Memory B cell (primary cell): Measurements from ENCODE around the gene FARSB.
A peak's percentile ranks its signal among the peaks of the same experiment; 100 is the strongest.
"Not testable (repeated sequence)": the region's sequence is repeated elsewhere in the genome, so short reads cannot be mapped to it uniquely, and the experiment has no call there.

Experiments
- ATAC-seq: fragments of 150-1000 bp; cut with Tn5 transposase; 2 replicates; pipeline ENCODE4 v1.10.0; 2021; ENCODE audit warnings: low read depth, mild to moderate bottlenecking, moderate library complexity
- DNase-seq, 2 donors: peaks; one replicate each; pipeline ENCODE4 v3.0.0; 2022; ENCODE audit warnings: low spot score in 2 of 2
- H3K27ac Mint-ChIP-seq: one replicate; pipeline ENCODE4 v1.8.0; 2022; ENCODE audit warnings: mild to moderate bottlenecking, moderate library complexity, mixed read lengths
- H3K27me3 Mint-ChIP-seq: one replicate; pipeline ENCODE4 v1.8.0; 2022; ENCODE audit warnings: mixed read lengths
- H3K36me3 Mint-ChIP-seq: one replicate; pipeline ENCODE4 v1.8.0; 2022; ENCODE audit warnings: mild to moderate bottlenecking, mixed read lengths
- H3K4me1 Mint-ChIP-seq: one replicate; pipeline ENCODE4 v1.8.0; 2022; ENCODE audit warnings: mixed read lengths
- H3K4me3 Mint-ChIP-seq: one replicate; pipeline ENCODE4 v1.8.0; 2022; ENCODE audit warnings: mild to moderate bottlenecking, moderate library complexity, mixed read lengths
- H3K9me3 Mint-ChIP-seq: one replicate; pipeline ENCODE4 v1.8.0; 2022; ENCODE audit warnings: mixed read lengths

FARSB gene

GRCh38 chr2:222608081-222608480 lies 47.8 kb downstream of the FARSB start:
- DNase-seq (no peak), ATAC-seq (no peak)
- Mint-ChIP-seq H3K27ac (no peak overlapping the region), H3K4me3 (no peak overlapping the region), H3K27me3 (no peaks in the 10 kb centered on the region), H3K4me1 (no peaks in the 10 kb centered on the region), H3K36me3 (peaks cover 10% of the 10 kb centered on the region), H3K9me3 (no peaks in the 10 kb centered on the region)

GRCh38 chr2:222606306-222606705 lies 49.6 kb downstream of the FARSB start:
- Mint-ChIP-seq H3K27ac (no peak overlapping the region), H3K36me3 (peaks cover 10% of the 10 kb centered on the region), H3K9me3 (no peaks in the 10 kb centered on the region), H3K27me3 (no peaks in the 10 kb centered on the region), H3K4me1 (no peaks in the 10 kb centered on the region), H3K4me3 (no peak overlapping the region)
- ATAC-seq (no peak), DNase-seq (no peak)

GRCh38 chr2:222604749-222605515 lies 51.0 kb downstream of the FARSB start:
- H3K36me3 Mint-ChIP-seq, result peaks cover 12% of the 10 kb centered on the region
- no peak for ATAC-seq
- H3K9me3 Mint-ChIP-seq, result no peaks in the 10 kb centered on the region
- no peak overlapping the region for H3K27ac Mint-ChIP-seq
- no peak overlapping the region for H3K4me3 Mint-ChIP-seq
- DNase-seq, result no peak
- no peaks in the 10 kb centered on the region for H3K4me1 Mint-ChIP-seq
- no peaks in the 10 kb centered on the region for H3K27me3 Mint-ChIP-seq

GRCh38 chr2:222603501-222603900 lies 52.4 kb downstream of the FARSB start:
- Mint-ChIP-seq H3K4me1 (no peaks in the 10 kb centered on the region), H3K36me3 (peaks cover 18% of the 10 kb centered on the region), H3K9me3 (no peaks in the 10 kb centered on the region), H3K27ac (no peak overlapping the region), H3K27me3 (no peaks in the 10 kb centered on the region), H3K4me3 (no peak overlapping the region)
- ATAC-seq, result no peak
- DNase-seq, result no peak

- Mint-ChIP-seq H3K4me3 (no peak overlapping the region), H3K27ac (no peak overlapping the region), H3K9me3 (no peaks in the 10 kb centered on the region), H3K4me1 (no peaks in the 10 kb centered on the region), H3K27me3 (no peaks in the 10 kb centered on the region), H3K36me3 (peaks cover 34% of the 10 kb centered on the region)
- ATAC-seq, result no peak
- DNase-seq, result no peak
These were observed 57.3 kb downstream of the FARSB start for GRCh38 chr2:222598611-222599010.

- Mint-ChIP-seq H3K27ac (peak overlapping the region; percentile 41), H3K27me3 (no peaks in the 10 kb centered on the region), H3K36me3 (peaks cover 36% of the 10 kb centered on the region), H3K4me3 (no peak overlapping the region), H3K9me3 (no peaks in the 10 kb centered on the region), H3K4me1 (no peaks in the 10 kb centered on the region)
- DNase-seq (no peak), ATAC-seq (no peak)
These were observed 60.3 kb downstream of the FARSB start for GRCh38 chr2:222595581-222595980.

GRCh38 chr2:222594679-222595078 lies 61.2 kb downstream of the FARSB start:
- H3K36me3 Mint-ChIP-seq, result peaks cover 36% of the 10 kb centered on the region
- no peak overlapping the region for H3K27ac Mint-ChIP-seq
- H3K4me1 Mint-ChIP-seq, result no peaks in the 10 kb centered on the region
- DNase-seq, result no peak
- no peak for ATAC-seq
- H3K4me3 Mint-ChIP-seq, result no peak overlapping the region
- no peaks in the 10 kb centered on the region for H3K9me3 Mint-ChIP-seq
- H3K27me3 Mint-ChIP-seq, result no peaks in the 10 kb centered on the region

- Mint-ChIP-seq H3K27me3 (no peaks in the 10 kb centered on the region), H3K27ac (no peak overlapping the region), H3K4me3 (no peak overlapping the region), H3K36me3 (peaks cover 34% of the 10 kb centered on the region), H3K9me3 (no peaks in the 10 kb centered on the region), H3K4me1 (peaks cover 3% of the 10 kb centered on the region)
- DNase-seq (no peak), ATAC-seq (no peak)
These were observed 63.7 kb downstream of the FARSB start for GRCh38 chr2:222592176-222592575.

- peaks cover 38% of the 10 kb centered on the region for H3K36me3 Mint-ChIP-seq
- DNase-seq (no peak), ATAC-seq (no peak)
- H3K4me1 Mint-ChIP-seq, result peaks cover 6% of the 10 kb centered on the region
- no peak overlapping the region for H3K4me3 Mint-ChIP-seq
- no peaks in the 10 kb centered on the region for H3K27me3 Mint-ChIP-seq
- no peak overlapping the region for H3K27ac Mint-ChIP-seq
- H3K9me3 Mint-ChIP-seq, result no peaks in the 10 kb centered on the region
These were observed 64.2 kb downstream of the FARSB start for GRCh38 chr2:222591661-222592060.

GRCh38 chr2:222584589-222584988 lies 71.3 kb downstream of the FARSB start:
- peaks cover 20% of the 10 kb centered on the region for H3K4me1 Mint-ChIP-seq
- ATAC-seq, H3K27ac Mint-ChIP-seq, H3K4me3 Mint-ChIP-seq, H3K9me3 Mint-ChIP-seq, H3K27me3 Mint-ChIP-seq, DNase-seq: not testable (repeated sequence)
- peaks cover 39% of the 10 kb centered on the region for H3K36me3 Mint-ChIP-seq

GRCh38 chr2:222582928-222583327 lies 73.0 kb downstream of the FARSB start:
- H3K4me3 Mint-ChIP-seq, result no peak overlapping the region
- H3K27ac Mint-ChIP-seq, result no peak overlapping the region
- no peak for ATAC-seq
- H3K36me3 Mint-ChIP-seq, result peaks cover 31% of the 10 kb centered on the region
- H3K4me1 Mint-ChIP-seq, result peaks cover 20% of the 10 kb centered on the region
- H3K9me3 Mint-ChIP-seq, result no peaks in the 10 kb centered on the region
- no peak for DNase-seq
- no peaks in the 10 kb centered on the region for H3K27me3 Mint-ChIP-seq

GRCh38 chr2:222577341-222577740 lies 78.6 kb downstream of the FARSB start:
- Mint-ChIP-seq H3K27ac (no peak overlapping the region), H3K27me3 (no peaks in the 10 kb centered on the region)
- ATAC-seq, result no peak

GRCh38 chr2:222576171-222577081 lies 79.5 kb downstream of the FARSB start:
- DNase-seq (no peak), ATAC-seq (no peak)
- peaks cover 7% of the 10 kb centered on the region for H3K4me1 Mint-ChIP-seq
- H3K27me3 Mint-ChIP-seq, result no peaks in the 10 kb centered on the region
- H3K4me3 Mint-ChIP-seq, result no peak overlapping the region
- peaks cover 20% of the 10 kb centered on the region for H3K36me3 Mint-ChIP-seq
- no peak overlapping the region for H3K27ac Mint-ChIP-seq
- no peaks in the 10 kb centered on the region for H3K9me3 Mint-ChIP-seq

More at GRCh38 chr2:222577341-222577740, 78.6 kb downstream of the FARSB start:
- peaks cover 12% of the 10 kb centered on the region for H3K4me1 Mint-ChIP-seq
- H3K36me3 Mint-ChIP-seq, result peaks cover 19% of the 10 kb centered on the region
- DNase-seq, result no peak
- H3K9me3 Mint-ChIP-seq, result no peaks in the 10 kb centered on the region
- no peak overlapping the region for H3K4me3 Mint-ChIP-seq

GRCh38 chr2:222575618-222576017 lies 80.3 kb downstream of the FARSB start:
- no peak overlapping the region for H3K4me3 Mint-ChIP-seq
- no peak overlapping the region for H3K27ac Mint-ChIP-seq
- peaks cover 4% of the 10 kb centered on the region for H3K4me1 Mint-ChIP-seq
- no peaks in the 10 kb centered on the region for H3K27me3 Mint-ChIP-seq
- H3K36me3 Mint-ChIP-seq, result peaks cover 19% of the 10 kb centered on the region
- ATAC-seq (no peak), DNase-seq (no peak)
- no peaks in the 10 kb centered on the region for H3K9me3 Mint-ChIP-seq
